M059J (cell line): ENCODE data around the gene TSGA10IP. TPM values are rescaled to one million over a fixed set of nuclear protein-coding genes. Genes with fewer than 3 reads are reported as not detected.

ENCODE experiments used
- DNase-seq: peaks from one replicate; pipeline ENCODE4 v3.0.0-alpha.2; 2012; ENCODE audit warnings: low read depth
- total RNA-seq: library from RNA; depleted of rRNA; stranded (reverse); fragments of >200 nt; shearing (Covaris generic); gene quantifications from 2 replicates; pipeline ENCODE4 v1.2.3, GENCODE V29; 2014; rRNA removed

The TSGA10IP gene
- total RNA-seq: not detected in 2 replicates

DNA sequence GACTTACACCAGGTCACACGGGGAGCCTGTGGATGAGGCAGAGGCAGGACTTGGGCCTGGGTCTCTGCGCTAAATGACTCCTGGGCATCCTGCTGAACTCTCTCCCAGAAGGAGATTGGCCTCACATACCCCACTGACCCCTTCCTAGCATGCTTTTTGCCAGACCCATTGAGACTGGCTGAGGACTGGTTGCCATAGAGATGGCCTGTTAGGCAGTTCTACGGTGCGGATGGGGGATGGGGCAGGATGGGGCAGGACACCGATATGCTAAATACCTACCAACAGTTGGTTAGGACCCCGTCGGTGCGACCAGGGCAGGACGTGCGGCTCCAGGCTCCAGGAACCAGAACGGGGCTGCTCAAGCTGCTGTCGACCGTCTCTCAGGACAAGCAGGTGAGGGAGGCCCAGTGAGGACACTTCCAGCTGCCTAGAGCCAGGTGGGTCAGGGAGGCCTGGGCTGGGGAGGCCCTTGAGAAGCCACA lies at the start of gene TSGA10IP:
Gene TSGA10IP, plus strand, starts transcription at position 51 of the 482 bp plus-strand sequence. Its CDS starts 196 bp downstream, at position 247.
- DNase-seq: no peak

DNA sequence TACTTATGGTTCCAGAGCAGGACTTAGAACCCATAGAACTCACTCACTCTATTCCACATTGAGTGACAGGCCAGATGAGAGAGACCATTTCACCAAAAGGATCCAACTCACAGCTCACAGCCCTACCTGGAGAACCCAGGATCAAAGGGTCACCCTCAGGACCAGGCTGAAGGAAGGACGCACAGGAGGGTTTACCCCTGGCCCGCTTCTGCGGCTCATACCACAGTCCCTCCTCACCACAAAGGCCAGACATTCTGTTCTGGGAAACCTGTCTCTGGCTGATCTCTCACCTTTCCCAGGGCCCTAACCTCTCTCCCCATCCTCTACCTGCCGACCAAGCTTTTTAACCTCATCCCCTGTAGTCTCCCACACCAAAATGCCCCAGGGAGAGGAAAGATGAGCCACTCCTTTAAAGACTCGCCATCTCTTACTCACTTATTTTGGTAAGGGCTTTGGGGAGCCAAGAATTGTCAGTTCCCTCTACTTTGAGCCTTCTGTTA lies 49.7 kb upstream of the TSGA10IP start:
- DNase-seq: peak; percentile 63

DNA sequence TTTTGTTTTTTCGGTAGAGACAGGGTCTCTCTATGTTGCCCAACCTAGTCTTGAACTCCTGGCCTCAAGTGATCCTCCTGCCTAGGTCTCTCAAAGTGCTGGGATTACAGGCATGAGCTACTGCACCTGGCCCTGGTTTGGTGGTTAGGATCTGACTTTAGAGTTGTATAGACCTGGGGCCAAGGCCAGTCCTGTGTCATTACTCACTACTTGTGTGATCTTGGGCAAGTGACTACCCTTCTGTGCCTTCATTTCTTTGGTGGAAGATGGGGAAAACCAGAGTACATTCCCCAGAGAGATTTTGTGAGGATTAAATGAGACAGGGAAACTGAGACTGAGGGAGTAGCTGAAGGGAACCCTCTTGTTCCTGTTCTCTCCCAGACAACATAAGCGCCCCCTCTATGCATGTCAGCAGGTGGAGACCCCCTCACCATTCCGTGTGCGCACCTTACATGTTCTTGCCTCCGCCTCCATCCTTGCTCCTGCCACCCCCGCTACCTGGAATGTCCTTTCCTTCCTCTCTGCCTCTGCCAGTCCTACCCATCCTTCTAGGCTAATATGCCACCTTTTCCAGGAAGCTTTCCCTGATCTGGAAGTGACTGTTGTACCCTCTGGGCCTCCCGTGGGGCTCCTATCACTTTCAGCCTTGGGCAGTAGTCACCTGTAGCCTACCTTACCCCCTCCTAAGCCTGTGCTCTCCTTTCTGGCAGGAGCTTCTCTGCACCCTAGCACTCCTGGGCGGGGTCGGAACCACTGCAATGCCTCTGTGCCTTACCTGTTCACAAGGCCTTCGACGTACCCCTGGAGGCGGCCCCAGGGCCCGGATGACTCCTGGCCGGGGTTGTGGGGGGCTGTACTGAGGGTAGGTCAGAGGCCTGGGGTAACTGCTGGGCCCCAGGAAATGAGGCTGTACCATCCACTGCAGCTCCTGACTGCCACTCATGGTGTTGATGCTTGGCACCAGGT lies 49.0 kb upstream of the TSGA10IP start:
- DNase-seq: peak; percentile 64

DNA sequence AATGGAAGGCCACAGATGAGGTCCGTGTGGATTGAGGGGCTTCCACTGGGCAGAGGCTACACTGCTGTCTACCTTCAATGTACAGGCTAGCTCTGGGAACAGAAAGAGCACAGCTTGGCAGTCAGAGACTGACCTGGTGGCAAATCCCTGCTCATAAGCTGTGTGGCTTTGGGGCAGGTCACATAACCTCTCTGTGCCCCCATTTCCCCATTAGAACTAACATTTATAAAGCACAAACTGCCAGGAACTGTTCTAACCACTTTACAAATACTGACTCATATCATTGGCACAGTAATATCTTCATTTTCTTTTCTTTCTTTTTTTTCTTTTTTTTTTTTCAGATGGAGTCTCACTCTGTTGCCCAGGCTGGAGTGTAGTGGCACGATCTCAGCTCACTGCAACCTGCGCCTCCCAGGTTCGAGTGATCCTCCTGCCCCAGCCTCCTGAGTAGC lies 48.2 kb upstream of the TSGA10IP start:
- peak; percentile 41 for DNase-seq

DNA sequence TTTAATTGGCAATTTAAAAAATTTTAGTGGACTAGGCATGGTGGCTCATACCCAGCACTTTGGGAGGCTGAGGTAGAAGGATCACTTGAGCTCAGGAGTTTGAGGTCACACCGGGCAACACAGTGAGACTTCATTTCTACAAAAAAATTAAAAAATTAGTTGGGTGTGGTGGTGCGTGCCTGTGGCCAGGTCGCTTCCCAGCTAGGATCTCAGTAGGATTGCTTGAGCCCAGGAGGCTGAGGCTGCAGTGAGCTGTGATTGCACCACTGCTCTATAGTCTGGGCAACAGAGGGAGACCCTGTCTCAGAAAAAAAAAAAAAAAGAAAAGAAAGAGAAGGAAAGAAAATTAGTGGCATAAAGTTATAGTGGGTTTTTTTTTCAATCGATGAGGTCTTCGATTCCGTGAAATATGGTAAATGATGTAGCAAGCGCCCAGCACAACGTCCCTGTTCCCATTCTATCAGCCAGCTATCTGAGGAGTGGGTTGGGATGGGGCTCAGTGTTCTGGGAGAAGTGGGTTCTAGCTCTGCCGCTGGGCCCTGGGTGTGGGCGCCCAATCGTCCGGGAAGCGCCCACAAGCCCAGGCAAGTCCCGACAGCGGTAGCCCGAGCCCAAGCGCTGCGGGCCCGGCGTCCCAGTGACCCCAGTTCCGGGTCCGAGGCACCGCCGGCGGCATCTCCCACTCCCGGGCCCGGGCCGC lies 46.5 kb upstream of the TSGA10IP start:
- no peak for DNase-seq

DNA sequence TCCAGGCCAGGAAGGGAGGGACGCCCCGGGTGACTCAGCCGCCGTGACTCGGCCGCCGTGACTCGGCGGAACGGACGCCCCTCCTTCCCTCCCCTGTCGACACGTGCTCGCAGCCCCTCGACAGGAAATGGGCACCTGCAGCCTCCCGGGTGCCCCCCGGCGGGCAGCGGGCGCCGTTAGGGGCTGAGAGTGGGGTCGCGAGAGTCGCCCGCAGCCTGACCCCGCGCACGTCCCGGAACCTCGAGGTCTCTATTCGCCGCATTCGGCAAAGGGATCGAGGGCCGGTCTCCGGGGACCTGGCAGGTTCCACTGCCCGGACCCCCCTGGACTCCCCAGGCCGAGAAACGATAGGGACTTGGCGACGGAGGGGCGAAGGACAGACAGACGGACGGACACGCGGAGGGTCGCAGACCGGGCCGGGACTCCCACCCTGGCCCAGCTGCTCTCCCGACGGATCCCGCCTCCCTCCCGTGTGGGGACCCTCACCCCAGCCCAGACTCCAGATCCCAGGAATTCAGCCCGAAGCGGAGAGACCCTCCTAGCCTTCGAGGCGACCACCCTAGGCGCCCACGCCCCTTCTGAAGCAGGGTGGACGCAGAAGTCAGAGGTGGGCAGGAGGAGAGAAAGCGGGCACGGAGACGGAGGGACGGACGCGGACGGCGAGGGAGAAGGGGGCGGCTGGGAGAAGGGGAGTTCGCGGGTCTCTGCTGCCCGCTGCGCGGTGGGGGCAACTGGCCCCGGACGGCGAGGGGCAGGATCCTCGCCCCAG lies 45.7 kb upstream of the TSGA10IP start:
- DNase-seq: peak; percentile 86

DNA sequence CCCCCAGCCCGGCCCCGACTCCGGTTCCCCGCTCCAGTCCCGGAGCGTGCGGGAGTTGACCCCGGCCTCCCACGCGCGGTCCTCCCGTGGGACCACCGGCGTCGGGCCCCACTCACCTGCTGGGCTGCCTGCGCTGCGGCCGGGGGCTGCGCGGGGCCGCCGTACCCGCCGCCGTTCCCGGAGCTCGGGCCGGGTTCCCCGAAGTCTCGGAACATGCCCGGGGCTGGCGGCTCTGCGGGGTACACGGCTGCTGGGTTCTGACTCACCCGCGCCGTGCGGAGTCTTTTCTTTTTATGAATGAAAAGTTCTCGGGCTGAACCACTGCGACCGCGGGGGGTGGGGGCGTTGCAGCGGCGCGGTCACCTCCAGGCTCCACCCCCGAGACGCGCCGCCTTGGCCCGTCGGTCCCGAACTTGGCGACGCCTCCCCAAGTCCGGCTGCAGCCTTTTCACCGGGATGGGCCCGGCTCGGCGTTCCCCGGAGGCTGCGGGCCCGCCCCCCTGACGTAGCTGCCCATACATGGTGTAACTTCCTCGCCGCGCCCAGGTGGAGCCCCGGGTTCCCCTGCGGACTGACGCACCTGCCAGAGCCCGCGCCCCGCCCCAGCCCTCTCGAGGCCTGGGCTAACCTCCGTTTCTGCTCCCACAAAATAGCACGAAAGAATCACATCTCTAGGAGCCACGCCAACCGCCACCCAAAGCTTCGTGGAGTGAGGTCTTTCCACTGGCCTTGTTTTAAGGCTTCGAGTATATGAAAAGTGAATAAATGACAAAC lies 45.0 kb upstream of the TSGA10IP start, which contains the start of gene FOSL1:
Gene FOSL1, minus strand, starts transcription at position 264 of the 774 bp plus-strand sequence. Its CDS starts 49 bp downstream, at position 215.
- DNase-seq: peak; percentile 97

DNA sequence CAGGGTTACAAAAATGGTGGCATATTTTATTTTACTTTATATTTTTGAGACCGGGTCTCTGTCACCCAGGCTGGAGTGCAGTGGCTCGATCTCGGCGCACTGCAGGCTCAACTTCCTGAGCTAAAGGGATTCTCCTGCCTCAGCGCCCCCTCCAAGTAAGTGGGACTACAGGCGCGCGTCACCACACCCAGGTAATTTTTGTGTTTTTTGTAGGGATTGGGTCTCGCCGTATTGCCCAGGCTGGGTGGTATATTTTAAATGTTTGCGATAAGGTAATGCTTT lies 44.4 kb upstream of the TSGA10IP start:
- no peak for DNase-seq

DNA sequence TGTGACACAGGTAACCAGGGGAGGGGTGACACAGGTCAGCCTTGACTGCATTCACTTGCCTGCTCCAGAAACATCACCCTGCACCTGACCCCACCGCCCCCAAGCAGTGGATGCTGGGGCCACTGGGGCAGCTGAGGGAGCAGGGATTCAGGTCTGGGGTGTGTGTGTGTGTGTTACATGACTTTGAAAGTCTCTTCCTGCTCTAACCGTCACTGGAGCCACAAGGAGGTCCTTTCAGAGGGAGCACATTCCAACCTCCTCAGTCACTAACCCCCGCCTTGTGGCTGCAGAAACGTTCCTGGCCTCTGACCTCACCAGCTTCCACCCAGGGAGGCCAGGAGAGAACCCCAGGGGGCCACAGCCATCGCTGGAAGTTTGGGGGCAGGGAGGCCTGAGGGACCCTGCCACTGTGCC lies 42.2 kb upstream of the TSGA10IP start:
- peak; percentile 98 for DNase-seq

DNA sequence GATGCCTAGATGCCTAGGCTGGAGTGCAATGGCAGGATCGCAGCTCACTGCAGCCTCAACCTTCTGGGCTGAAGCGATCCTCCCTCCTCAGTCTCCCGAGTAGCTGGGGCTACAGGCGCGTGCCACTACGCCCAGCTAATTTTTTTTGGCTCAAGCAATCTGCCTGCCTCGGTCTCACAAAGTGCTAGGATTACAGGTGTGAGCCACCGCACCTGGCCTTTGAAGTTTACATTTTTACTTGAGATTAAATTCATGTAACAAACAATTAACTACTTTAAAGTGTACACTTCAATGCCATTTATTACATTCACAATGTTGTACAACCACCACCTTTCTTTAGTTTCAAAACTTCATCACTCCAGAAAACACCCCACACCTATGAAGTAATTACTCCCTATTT lies 41.6 kb upstream of the TSGA10IP start:
- DNase-seq: no peak

DNA sequence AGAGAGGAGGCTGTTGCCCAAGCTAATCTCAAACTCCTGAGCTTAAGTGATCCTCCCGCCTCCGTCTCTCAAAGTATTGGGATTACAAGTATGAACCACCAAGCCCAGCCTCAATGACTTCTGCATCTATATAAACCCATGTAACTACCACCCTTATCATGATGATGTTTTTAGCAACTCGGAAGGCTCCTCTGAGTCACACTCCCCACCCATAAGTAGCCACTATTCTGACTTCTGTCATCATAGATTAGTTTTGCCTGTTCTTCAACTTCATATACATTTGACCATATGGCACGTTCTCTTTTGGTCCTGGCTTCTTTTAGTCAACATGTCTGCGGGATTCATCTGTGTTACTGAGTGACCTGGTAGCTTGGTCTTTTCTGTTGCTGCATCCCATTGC lies 38.7 kb upstream of the TSGA10IP start:
- peak; percentile 18 for DNase-seq

DNA sequence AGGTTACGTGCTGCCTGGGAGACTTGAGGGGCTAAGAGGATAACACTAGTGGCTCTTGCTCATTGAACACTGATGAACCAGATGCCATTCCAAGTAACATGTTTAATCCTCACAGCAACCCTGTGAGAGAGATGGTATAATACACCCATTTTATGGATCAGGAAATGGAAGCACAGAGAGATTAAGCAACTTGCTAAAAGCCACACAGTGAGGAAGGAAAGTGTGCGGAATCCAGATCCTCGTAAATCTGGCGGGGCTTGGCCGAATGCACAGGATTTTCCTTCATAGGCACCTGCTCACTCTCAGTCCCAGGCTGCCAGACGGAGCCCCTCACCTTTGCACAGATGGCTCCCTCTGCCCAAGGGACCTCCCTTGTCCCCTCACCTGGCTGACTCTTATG lies 37.4 kb upstream of the TSGA10IP start:
- DNase-seq: no peak

DNA sequence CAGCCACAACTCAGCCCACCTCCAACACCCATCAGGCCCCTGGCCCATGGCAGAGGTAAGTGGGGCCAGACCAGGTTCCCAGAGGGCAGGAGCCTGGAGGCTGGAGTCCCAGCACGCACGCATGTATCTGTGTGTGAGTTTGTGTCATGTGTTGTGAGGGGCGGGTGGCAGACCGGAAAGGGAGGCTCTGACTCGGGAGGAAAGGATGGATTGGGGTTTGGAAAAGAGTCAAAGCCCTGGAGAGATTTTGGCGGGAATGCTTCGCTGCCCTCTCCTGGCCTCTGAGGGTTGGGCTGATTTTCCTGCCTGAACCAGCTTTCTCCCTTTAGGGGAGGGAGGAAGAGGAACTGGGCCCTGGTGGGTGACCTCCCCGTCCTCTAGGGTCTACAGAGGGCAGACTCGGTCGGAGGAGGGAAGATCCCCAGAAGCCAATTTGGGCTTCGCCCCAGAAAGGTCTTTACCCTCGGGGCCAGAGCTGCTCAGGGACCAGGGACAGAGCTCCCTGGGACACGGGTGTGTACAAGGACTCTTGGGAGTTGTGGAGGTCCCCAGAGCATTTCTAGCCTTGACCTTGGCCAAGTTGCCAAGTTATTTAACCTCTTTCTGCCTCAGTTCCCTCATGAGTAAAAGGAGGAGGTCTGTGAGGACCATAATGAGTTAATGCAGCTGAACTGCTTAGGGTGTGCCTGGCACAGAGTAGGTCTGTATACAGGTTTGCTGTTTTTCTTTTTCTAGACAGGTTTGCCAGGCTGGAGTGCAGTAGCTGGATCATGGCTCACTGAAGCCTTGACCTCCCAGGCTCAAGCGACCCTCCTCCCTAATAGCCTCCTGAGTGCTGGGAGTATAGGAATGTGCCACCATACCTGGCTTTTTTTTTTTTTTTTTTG lies 33.4 kb upstream of the TSGA10IP start:
- DNase-seq: peak; percentile 99

DNA sequence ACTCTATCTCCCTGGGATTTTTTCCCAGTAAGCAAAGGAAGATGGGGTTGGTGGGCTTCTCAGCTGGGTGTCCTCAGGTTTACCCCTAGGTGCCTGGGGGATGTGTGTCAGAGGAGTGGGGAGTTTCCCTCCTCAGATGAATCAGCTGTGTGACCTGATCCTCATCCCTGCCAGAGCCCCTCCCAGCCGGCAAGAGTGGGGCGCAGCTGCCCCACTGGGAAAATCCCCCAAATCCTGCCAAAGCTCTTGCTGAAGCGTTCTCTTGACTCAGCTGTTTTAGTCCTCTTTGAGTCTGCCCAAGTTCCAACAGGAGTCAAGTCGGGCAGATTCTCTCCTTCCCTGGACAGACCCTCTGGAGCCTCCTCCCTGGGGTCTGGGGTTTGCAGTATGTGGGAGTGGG lies 32.4 kb upstream of the TSGA10IP start:
- peak; percentile 93 for DNase-seq

DNA sequence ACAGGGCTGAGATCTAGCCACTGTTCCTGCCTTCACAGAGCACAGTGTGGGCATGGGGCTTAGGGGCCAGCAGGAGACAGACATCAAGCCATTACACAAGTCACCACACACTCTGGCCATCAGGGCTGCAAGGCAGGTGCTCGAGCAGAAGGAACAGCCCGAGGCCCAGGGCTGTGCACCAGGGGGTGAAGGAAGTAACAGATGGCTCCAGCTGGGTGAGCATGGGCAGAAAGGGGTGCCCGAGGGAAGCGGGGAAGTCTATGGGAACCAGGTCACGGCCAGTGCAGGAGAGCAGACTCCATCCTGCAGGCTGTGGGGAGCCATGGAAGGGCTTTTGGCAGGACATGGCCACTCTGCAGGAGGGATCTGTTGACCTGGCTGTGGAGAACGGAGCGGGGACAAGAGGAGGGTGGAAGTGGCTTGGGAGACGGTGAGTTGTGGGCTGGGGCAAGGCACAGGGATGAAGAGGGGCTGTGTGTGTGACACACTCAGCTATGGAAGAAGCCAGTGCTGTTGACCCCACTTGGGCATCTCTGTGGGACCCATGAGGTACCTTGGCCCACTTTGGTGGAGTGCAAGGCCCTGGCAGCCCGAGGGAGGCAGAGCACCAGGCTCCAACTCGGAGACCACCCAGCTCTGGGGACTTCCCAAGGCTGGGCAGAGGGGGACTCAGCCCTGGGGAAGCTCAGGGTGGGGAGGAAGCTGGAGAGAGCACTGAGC lies 30.0 kb upstream of the TSGA10IP start:
- DNase-seq: peak; percentile 75

DNA sequence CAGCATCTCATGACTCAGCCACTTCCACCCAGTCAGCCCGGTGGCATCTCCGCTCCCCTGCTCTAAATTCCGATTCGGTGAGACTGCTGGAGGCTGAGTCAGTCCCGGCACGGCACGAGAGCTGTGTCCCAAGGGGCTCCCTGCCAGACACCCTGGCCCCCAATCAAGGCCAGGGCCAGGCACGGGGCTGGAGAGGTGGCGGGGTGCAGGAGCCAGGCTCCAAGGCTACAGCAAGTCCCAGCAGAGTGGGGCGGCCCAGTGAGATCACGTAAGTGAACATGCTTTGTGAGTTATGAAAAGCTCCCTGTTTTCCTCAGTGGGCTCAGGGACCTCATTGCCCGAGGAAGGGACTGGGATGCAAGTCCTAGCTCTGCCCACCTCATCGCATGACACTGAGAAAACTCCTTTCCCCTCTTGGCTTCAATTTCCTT lies 29.4 kb upstream of the TSGA10IP start:
- peak; percentile 99 for DNase-seq

DNA sequence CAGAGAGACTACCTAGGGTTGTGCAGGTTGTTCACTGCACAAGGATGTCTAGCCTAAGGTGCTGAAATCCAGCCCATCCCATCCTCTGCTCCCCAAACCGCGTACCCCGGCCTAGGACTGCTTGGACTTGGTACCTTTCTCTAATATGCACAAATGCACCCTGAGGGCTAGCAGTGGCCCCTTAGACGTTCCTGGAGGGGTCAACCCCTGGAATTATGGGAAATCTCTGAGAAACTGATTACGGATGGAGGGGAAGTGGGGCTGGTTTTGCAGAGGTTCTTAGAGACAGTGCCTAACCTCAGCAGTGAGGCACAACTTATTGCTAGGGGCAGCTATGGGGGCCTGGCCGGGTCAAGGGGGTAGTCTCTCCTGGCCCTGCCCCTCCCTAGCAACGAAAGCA lies 28.9 kb upstream of the TSGA10IP start:
- DNase-seq: peak; percentile 45

DNA sequence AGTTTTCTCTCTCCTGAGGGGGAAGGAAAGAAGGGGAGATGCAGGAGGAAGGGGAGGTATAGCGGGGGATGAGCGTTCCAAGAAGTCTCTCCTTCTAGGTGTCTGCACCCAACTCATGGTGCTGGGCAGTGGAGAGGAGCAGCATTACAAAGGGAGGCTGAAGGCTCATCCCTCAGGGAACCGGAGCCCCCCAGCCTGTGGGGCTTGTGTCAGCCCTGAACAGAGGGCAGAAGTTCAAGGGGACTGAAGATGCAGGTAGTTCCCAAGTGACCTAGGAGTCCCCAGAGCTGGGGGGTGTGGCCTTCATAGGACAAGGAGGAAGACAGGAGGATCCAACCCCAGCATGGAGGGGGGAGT lies 28.2 kb upstream of the TSGA10IP start:
- DNase-seq: peak; percentile 22
